ENCODE results near the gene CSNK2A1.

Gene CSNK2A1

GRCh38 chr20:573414-574296, 30.1 kb upstream of the CSNK2A1 start:
- Histone ChIP-seq H3K9me3 (ENCODE audit: control insufficient read depth, insufficient read depth, low read length) (no peaks in the 10 kb centered on the region), H3K36me3 (ENCODE audit: insufficient read depth, low read length) (no peaks in the 10 kb centered on the region), H3K4me1 (ENCODE audit: insufficient read depth, low read length) (peaks cover 41% of the 10 kb centered on the region), H3K9ac (ENCODE audit: low read depth, low read length) (no peak overlapping the region)

- Histone ChIP-seq H3K9ac (ENCODE audit: low read depth, low read length) (no peak overlapping the region), H3K9me3 (ENCODE audit: control insufficient read depth, insufficient read depth, low read length) (no peaks in the 10 kb centered on the region), H3K4me1 (ENCODE audit: insufficient read depth, low read length) (peaks cover 45% of the 10 kb centered on the region), H3K36me3 (ENCODE audit: insufficient read depth, low read length) (no peaks in the 10 kb centered on the region)
Observed at GRCh38 chr20:572727-573126, 29.1 kb upstream of the CSNK2A1 start.

DNA sequence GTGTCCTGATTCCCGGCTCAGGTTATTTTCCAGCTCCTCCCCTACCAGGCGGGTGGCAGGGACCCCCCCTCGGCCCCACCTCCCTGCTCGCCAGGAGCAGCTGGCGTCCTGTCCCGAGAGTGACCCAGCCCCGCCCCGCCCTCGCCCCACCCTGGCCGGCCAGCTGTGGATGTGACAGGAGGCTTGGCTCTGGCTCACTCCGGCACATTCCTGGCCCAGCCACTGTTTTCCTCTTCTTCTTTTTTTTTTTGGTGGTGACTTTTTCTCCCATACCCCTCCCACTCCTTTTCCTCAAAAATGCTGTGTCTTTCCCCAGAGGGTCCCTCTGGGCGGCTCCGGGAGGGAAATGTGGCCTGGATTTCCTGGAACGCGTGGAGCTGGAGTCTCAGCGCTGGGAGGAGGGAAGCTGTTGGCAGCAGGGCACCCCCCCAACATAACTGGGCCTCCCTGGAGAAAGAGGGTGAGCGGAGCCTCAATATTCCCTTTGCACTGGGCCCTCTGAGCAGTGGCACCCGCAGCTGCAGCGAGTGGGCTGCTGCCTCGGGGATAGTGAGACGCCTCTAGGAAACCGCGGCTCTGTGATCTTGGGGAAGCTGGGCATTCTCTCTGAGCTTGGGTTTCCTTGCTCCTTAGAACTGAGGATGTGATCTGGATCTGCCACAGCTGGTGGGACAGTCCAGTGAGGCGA, 28.3 kb upstream of the CSNK2A1 start:
- Histone ChIP-seq H3K36me3 (ENCODE audit: insufficient read depth, low read length) (no peaks in the 10 kb centered on the region), H3K4me1 (ENCODE audit: insufficient read depth, low read length) (peaks cover 50% of the 10 kb centered on the region), H3K9ac (ENCODE audit: low read depth, low read length) (no peak overlapping the region; the same call in 1 of the 2 replicates), H3K9me3 (ENCODE audit: control insufficient read depth, insufficient read depth, low read length) (no peaks in the 10 kb centered on the region)

- Histone ChIP-seq H3K9ac (ENCODE audit: low read depth, low read length) (no peak overlapping the region), H3K36me3 (ENCODE audit: insufficient read depth, low read length) (no peaks in the 10 kb centered on the region), H3K9me3 (ENCODE audit: control insufficient read depth, insufficient read depth, low read length) (no peaks in the 10 kb centered on the region), H3K4me1 (ENCODE audit: insufficient read depth, low read length) (peaks cover 34% of the 10 kb centered on the region)
Observed at GRCh38 chr20:568673-569415, 25.3 kb upstream of the CSNK2A1 start.

GRCh38 chr20:568097-568652, 24.6 kb upstream of the CSNK2A1 start:
- Histone ChIP-seq H3K4me1 (ENCODE audit: insufficient read depth, low read length) (peaks cover 30% of the 10 kb centered on the region), H3K9ac (ENCODE audit: low read depth, low read length) (no peak overlapping the region), H3K9me3 (ENCODE audit: control insufficient read depth, insufficient read depth, low read length) (no peaks in the 10 kb centered on the region), H3K36me3 (ENCODE audit: insufficient read depth, low read length) (no peaks in the 10 kb centered on the region)

DNA sequence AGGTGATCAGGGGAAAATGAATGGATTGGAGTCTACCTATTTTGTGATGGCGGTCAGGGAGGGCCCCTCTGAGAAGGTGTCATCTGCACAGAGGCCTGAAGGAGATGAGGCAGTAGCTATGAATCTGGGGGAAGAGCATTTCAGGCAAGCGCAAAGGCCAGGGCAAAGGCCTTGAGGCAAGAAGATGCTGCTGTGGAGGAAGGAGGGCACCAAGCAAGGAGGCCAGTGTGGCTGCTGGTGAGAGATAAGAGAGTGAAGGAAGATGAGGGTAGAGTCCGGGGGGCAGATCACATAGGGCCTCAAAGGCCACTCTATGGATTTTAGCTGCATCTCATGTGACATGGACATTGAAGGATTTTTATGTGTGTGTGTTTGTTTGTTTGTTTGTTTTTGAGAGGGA, 20.6 kb upstream of the CSNK2A1 start:
- no peaks in the 10 kb centered on the region for H3K36me3 ChIP-seq (ENCODE audit: insufficient read depth, low read length)
- H3K9me3 ChIP-seq (ENCODE audit: control insufficient read depth, insufficient read depth, low read length) = no peaks in the 10 kb centered on the region
- peaks cover 14% of the 10 kb centered on the region for H3K4me1 ChIP-seq (ENCODE audit: insufficient read depth, low read length)
- no peak overlapping the region for H3K9ac ChIP-seq (ENCODE audit: low read depth, low read length)

DNA sequence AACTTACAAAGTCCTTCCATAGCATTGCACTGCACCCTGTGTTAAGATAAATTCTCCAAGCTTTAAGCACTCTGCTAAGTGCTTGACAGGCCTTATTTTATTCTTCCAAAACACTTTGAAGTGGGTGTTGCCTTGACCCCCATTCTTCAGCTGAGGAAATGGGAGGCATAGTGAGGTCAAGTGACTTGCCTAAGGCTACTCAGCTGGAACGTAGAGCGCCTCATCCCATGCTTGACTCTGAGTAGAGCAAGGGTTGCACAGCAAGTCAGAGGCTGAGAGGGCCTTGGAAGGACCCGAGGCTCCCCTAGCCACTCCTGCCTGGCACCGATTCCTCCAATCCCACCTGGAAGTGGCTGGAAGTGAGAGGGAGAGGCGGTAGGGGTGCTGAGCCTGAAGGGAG, 19.6 kb upstream of the CSNK2A1 start:
- Histone ChIP-seq H3K9ac (ENCODE audit: low read depth, low read length) (no peak overlapping the region), H3K9me3 (ENCODE audit: control insufficient read depth, insufficient read depth, low read length) (no peaks in the 10 kb centered on the region), H3K4me1 (ENCODE audit: insufficient read depth, low read length) (peaks cover 5% of the 10 kb centered on the region; the same call in 1 of the 2 replicates), H3K36me3 (ENCODE audit: insufficient read depth, low read length) (no peaks in the 10 kb centered on the region)

GRCh38 chr20:562232-562897, 18.8 kb upstream of the CSNK2A1 start:
- no peaks in the 10 kb centered on the region for H3K36me3 ChIP-seq (ENCODE audit: insufficient read depth, low read length)
- H3K4me1 ChIP-seq (ENCODE audit: insufficient read depth, low read length) = peaks cover 1% of the 10 kb centered on the region; the same call in 1 of the 2 replicates
- no peak overlapping the region for H3K9ac ChIP-seq (ENCODE audit: low read depth, low read length)
- H3K9me3 ChIP-seq (ENCODE audit: control insufficient read depth, insufficient read depth, low read length) = no peaks in the 10 kb centered on the region

GRCh38 chr20:561437-562231, 18.0 kb upstream of the CSNK2A1 start:
- Histone ChIP-seq H3K9ac (ENCODE audit: low read depth, low read length) (no peak overlapping the region), H3K4me1 (ENCODE audit: insufficient read depth, low read length) (no peaks in the 10 kb centered on the region)

DNA sequence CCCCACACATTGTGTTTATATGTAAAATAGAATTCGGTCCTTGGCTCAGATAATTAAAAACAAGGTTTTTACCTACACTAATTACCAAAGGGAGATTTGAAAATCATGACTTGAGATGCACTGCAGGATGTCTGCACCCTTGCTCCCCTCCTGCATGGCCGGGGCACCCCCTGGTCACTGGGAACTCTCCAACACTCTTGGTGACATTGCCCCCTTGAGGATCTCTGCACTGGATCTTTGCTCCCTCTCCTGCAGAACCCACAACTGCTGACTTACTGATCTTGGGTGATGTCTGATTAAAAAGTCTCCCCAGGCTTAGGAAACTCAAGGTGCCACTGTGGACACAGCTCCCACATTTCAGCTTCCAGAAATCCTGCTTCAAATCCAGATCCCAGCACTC, 17.1 kb upstream of the CSNK2A1 start:
- no peaks in the 10 kb centered on the region for H3K9me3 ChIP-seq (ENCODE audit: control insufficient read depth, insufficient read depth, low read length)
- H3K9ac ChIP-seq (ENCODE audit: low read depth, low read length) = no peak overlapping the region
- H3K4me1 ChIP-seq (ENCODE audit: insufficient read depth, low read length) = no peaks in the 10 kb centered on the region
- no peaks in the 10 kb centered on the region for H3K36me3 ChIP-seq (ENCODE audit: insufficient read depth, low read length)

More at GRCh38 chr20:561437-562231, 18.0 kb upstream of the CSNK2A1 start:
- Histone ChIP-seq H3K9me3 (ENCODE audit: control insufficient read depth, insufficient read depth, low read length) (no peaks in the 10 kb centered on the region), H3K36me3 (ENCODE audit: insufficient read depth, low read length) (no peaks in the 10 kb centered on the region)

DNA sequence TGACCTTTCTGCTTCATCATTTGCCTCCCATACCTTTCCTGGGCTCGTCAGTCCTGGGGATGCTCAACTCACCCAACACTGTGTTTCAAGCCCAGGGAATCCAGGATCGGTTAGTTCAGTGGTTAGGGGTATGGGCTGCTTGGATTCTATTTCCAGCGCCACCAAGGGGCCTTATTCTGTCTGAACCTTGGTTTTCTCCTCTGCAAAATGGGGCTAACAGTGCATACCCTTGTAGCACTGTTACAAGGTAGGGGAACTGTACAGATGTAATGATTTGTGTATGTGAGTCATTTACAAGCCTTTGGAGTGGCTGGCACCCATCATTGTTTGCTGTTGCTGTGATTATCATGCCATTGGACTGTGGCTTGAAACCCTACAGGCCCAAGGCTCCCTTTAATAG, 14.5 kb upstream of the CSNK2A1 start:
- Histone ChIP-seq H3K9me3 (ENCODE audit: control insufficient read depth, insufficient read depth, low read length) (no peaks in the 10 kb centered on the region), H3K9ac (ENCODE audit: low read depth, low read length) (no peak overlapping the region), H3K36me3 (ENCODE audit: insufficient read depth, low read length) (no peaks in the 10 kb centered on the region), H3K4me1 (ENCODE audit: insufficient read depth, low read length) (no peaks in the 10 kb centered on the region)

GRCh38 chr20:556984-557383, 13.4 kb upstream of the CSNK2A1 start:
- no peaks in the 10 kb centered on the region for H3K4me1 ChIP-seq (ENCODE audit: insufficient read depth, low read length)
- no peaks in the 10 kb centered on the region for H3K9me3 ChIP-seq (ENCODE audit: control insufficient read depth, insufficient read depth, low read length)
- no peak overlapping the region for H3K9ac ChIP-seq (ENCODE audit: low read depth, low read length)
- no peaks in the 10 kb centered on the region for H3K36me3 ChIP-seq (ENCODE audit: insufficient read depth, low read length)

- no peaks in the 10 kb centered on the region for H3K9me3 ChIP-seq (ENCODE audit: control insufficient read depth, insufficient read depth, low read length)
- H3K9ac ChIP-seq (ENCODE audit: low read depth, low read length) = no peak overlapping the region
- H3K4me1 ChIP-seq (ENCODE audit: insufficient read depth, low read length) = no peaks in the 10 kb centered on the region
- H3K36me3 ChIP-seq (ENCODE audit: insufficient read depth, low read length) = no peaks in the 10 kb centered on the region
Observed at GRCh38 chr20:555976-556385, 12.4 kb upstream of the CSNK2A1 start.
